K562 (cell line): Measurements from ENCODE around the gene SLC13A4. TPM values are rescaled to one million over a fixed set of nuclear protein-coding genes. Genes with fewer than 3 reads are reported as not detected.

ENCODE experiments used
- ATAC-seq: fragments of 200-7000 bp; cut with Tn5 transposase; 3 replicates; pipeline ENCODE4 v1.9.1; 2020; ENCODE audit warnings: moderate library complexity
- BruUV-seq: library from RNA; stranded (reverse); fragments of 400-500 nt; replicated peaks from 2 replicates; lab custom pipeline; 2021; lab: Mats Ljungman, UMichigan
- CTCF ChIA-PET: fragments of 300-600 bp; formaldehyde crosslinking; extraction: SDS; loops from one replicate; lab custom pipeline; 2021; ENCODE audit warnings: low intra/inter-chr PET ratio; lab: Yijun Ruan, JAX
- POLR2A ChIA-PET: fragments of 300-600, 350-650 bp; sonication (Branson Sonifier 250); formaldehyde crosslinking; extraction: SDS; loops from one replicate; lab custom pipeline; 2021; ENCODE audit warnings: antibody characterized with exemption, inconsistent platforms; lab: Yijun Ruan, JAX
- DNase-seq, 4 experiments: peaks; one replicate each; pipeline versions ENCODE4 v3.0.0 to v3.0.0-alpha.2; 2011 to 2018; ENCODE audit warnings: low spot score in 3 of 4, mixed read lengths in 3 of 4; ENCODE audit errors: extremely low read depth in 1 of 4
- FAIRE-seq: peaks from 2 replicates; lab custom pipeline; 2011; peaks lifted over from hg19 to GRCh38; lab: Jason Lieb, UNC
- H2AFZ ChIP-seq: 2 replicates; pipeline ENCODE4 v1.6.0; 2011; ENCODE audit warnings: low read depth, low read length, control low read depth, inconsistent platforms
- H3K27ac ChIP-seq: fragments of 200-600 bp; 3 replicates; pipeline ENCODE4 v1.8.0; 2011; ENCODE audit warnings: low read depth, mild to moderate bottlenecking, control low read depth, inconsistent platforms, low read length, moderate library complexity, mixed read lengths; ENCODE audit errors: extremely low read depth
- H3K27me3 ChIP-seq, 2 experiments: fragments of 300-600 bp in 1 of 2; 2 replicates in 1 of 2; 3 replicates in 1 of 2; pipeline versions ENCODE4 v1.6.0 to v1.8.0; 2011; ENCODE audit warnings: inconsistent platforms in 2 of 2, low read length in 2 of 2, mild to moderate bottlenecking in 1 of 2, mixed read lengths in 1 of 2, moderate library complexity in 1 of 2; ENCODE audit not compliant: control insufficient read depth in 2 of 2, insufficient read depth in 2 of 2
- H3K36me3 ChIP-seq: fragments of 300-600 bp; 3 replicates; pipeline ENCODE4 v1.8.0; 2011; ENCODE audit warnings: mild to moderate bottlenecking, low read length, inconsistent platforms; ENCODE audit not compliant: control insufficient read depth, insufficient read depth
- H3K4me1 ChIP-seq, 2 experiments: fragments of 200-600 bp in 1 of 2; replicated peaks in 1 of 2; 2 replicates in 1 of 2; 3 replicates in 1 of 2; pipeline versions ENCODE4 v1.5.1 to v1.8.0; 2011; ENCODE audit warnings: inconsistent platforms in 2 of 2, low read length in 2 of 2, mild to moderate bottlenecking in 1 of 2, mixed read lengths in 1 of 2, moderate library complexity in 1 of 2; ENCODE audit not compliant: control insufficient read depth in 2 of 2, insufficient read depth in 2 of 2
- H3K4me2 ChIP-seq: 2 replicates; pipeline ENCODE4 v1.6.1; 2011; ENCODE audit warnings: low read length, control low read depth, inconsistent platforms, mixed read lengths; ENCODE audit not compliant: insufficient read depth
- H3K4me3 ChIP-seq: fragments of 200-600 bp; sonication (generic), shearing (Covaris generic); 2 replicates; pipeline ENCODE4 v1.5.1; 2016; ENCODE audit warnings: control low read depth, inconsistent platforms
- H3K79me2 ChIP-seq: fragments of 200-600 bp; 3 replicates; pipeline ENCODE4 v1.8.0; 2011; ENCODE audit warnings: low read length, inconsistent platforms; ENCODE audit not compliant: control insufficient read depth, insufficient read depth
- H3K9ac ChIP-seq, 2 experiments: 2 replicates each; pipeline versions ENCODE4 v1.6.0 to v1.6.1; 2011; ENCODE audit warnings: low read depth in 2 of 2, low read length in 2 of 2, control low read depth in 1 of 2, inconsistent platforms in 1 of 2, mild to moderate bottlenecking in 1 of 2, mixed read lengths in 1 of 2; ENCODE audit not compliant: insufficient read depth in 1 of 2
- H3K9me1 ChIP-seq: one replicate; pipeline ENCODE4 v1.6.0; 2011; ENCODE audit warnings: inconsistent platforms, mild to moderate bottlenecking, low read length, moderate library complexity; ENCODE audit not compliant: control insufficient read depth, insufficient read depth
- H3K9me3 ChIP-seq: replicated peaks from 2 replicates; pipeline ENCODE4 v1.5.1; 2011; ENCODE audit warnings: low read depth, low read length, inconsistent platforms; ENCODE audit not compliant: control insufficient read depth, insufficient read depth
- H4K20me1 ChIP-seq: replicated peaks from 2 replicates; pipeline ENCODE4 v1.6.1; 2011; ENCODE audit warnings: low read length, inconsistent platforms, mixed read lengths; ENCODE audit not compliant: control insufficient read depth, insufficient read depth
- CBX5 ChIP-seq: IDR thresholded peaks from 2 replicates; pipeline ENCODE4 v1.6.1; 2014; ENCODE audit warnings: low read depth, borderline replicate concordance
- CCAR2 ChIP-seq: fragments of 200-400 bp; formaldehyde crosslinking; IDR thresholded peaks from 2 replicates; pipeline ENCODE4 v1.6.1; 2017; ENCODE audit warnings: mild to moderate bottlenecking, low read depth, low read length
- CREM ChIP-seq: IDR thresholded peaks from 2 replicates; pipeline ENCODE4 v1.6.1; 2014; ENCODE audit warnings: antibody characterized with exemption, low read depth
- HDGF ChIP-seq: fragments of 450-650 bp; IDR thresholded peaks from 2 replicates; pipeline ENCODE4 v1.6.1; 2016
- HLTF ChIP-seq: fragments of 450-650 bp; IDR thresholded peaks from 2 replicates; pipeline ENCODE4 v1.6.1; 2016
- KLF13 ChIP-seq: fragments of 450-650 bp; IDR thresholded peaks from 2 replicates; pipeline ENCODE4 v1.6.1; 2016; ENCODE audit warnings: missing genetic modification characterization, low read depth, mild to moderate bottlenecking, missing compliant biosample characterization, moderate library complexity, borderline replicate concordance
- MCM3 ChIP-seq: fragments of 450-650 bp; IDR thresholded peaks from 2 replicates; pipeline ENCODE4 v1.6.1; 2016
- SMARCA4 ChIP-seq: fragments of 450-650 bp; IDR thresholded peaks from 2 replicates; pipeline ENCODE4 v1.6.1; 2016
- TRIM28 ChIP-seq: fragments of 450-650 bp; IDR thresholded peaks from 2 replicates; pipeline ENCODE4 v1.6.1; 2017
- U2AF2 ChIP-seq: fragments of 200-400 bp; formaldehyde crosslinking; optimal IDR thresholded peaks from 2 replicates; pipeline ENCODE3; 2017; ENCODE audit warnings: low read depth, mild to moderate bottlenecking, low read length
- ZNF217 ChIP-seq: sonication (generic); formaldehyde crosslinking; IDR thresholded peaks from 2 replicates; pipeline ENCODE4 v1.8.0; 2022; ENCODE audit warnings: mild to moderate bottlenecking, missing genetic modification reagents
- ZNF583 ChIP-seq: fragments of 250-450 bp; sonication (Bioruptor Pico); IDR thresholded peaks from 2 replicates; pipeline ENCODE4 v1.4.0; 2020
- ZNF695 ChIP-seq: fragments of 450-650 bp; formaldehyde crosslinking; IDR thresholded peaks from 2 replicates; pipeline ENCODE4 v1.4.0; 2020; ENCODE audit warnings: mild to moderate bottlenecking, moderate library complexity
- WGBS: fragments of 100-300 bp; shearing (Covaris generic); methylation state at CpG from one replicate; pipeline ENCODE4 v1.1.6; 2016; ENCODE audit warnings: low coverage, mixed read lengths; ENCODE audit not compliant: insufficient coverage; ENCODE audit errors: missing lambda C conversion rate; 5-methylcytosine and 5-hydroxymethylcytosine counted together
- in situ Hi-C: fragments of 300-500 bp; cut with MboI; formaldehyde crosslinking; loops from 4 replicates; pipeline ENCODE4 v1.15.0; 2018; ENCODE audit warnings: inconsistent platforms, mixed read lengths
- intact Hi-C: fragments of 100-400 bp; cut with micrococcal nuclease; formaldehyde crosslinking; loops from 2 replicates; pipeline ENCODE4 v1.14.2; 2022
- polyA plus RNA-seq, 8 experiments: library from polyadenylated mRNA; depleted of rRNA in 4 of 8; stranded (reverse) in 5 of 8; unstranded in 3 of 8; fragments of >200 nt; fragmentation: Nextera tagmentation in 2 of 8; fragmentation: Illumina TruSeq in 1 of 8; extraction: Ambion mirVana in 2 of 8; extraction: Trizol in 1 of 8; gene quantifications; 2 replicates each; pipeline versions ENCODE4 v1.2.1 to v1.2.3, GENCODE V29; 2011 to 2014; ENCODE audit warnings: inconsistent platforms in 1 of 8, missing spikeins in 1 of 8
- total RNA-seq, 7 experiments: library from RNA; depleted of rRNA in 6 of 7; stranded (reverse); fragments of >200 nt in 6 of 7; fragmentation: Illumina TruSeq in 2 of 7; extraction: Trizol in 2 of 7; gene quantifications; 2 replicates each; pipeline versions ENCODE4 v1.2.1 to v1.2.3, GENCODE V29; 2011 to 2021; ENCODE audit warnings: low replicate concordance in 1 of 7
- TF ChIP-seq, protein P1 (sequence below): fragments of 250-450 bp; sonication (Bioruptor Pico); IDR thresholded peaks from 2 replicates; pipeline ENCODE4 v1.8.0; 2022; ENCODE audit warnings: inconsistent platforms, mild to moderate bottlenecking, moderate library complexity, borderline replicate concordance
- TF ChIP-seq, protein P2 (sequence below): fragments of 450-650 bp; formaldehyde crosslinking; IDR thresholded peaks from 2 replicates; pipeline ENCODE4 v1.4.0; 2022; ENCODE audit warnings: missing genetic modification characterization
- TF ChIP-seq, protein P3 (sequence below): fragments of 250-450 bp; sonication (Bioruptor Pico); IDR thresholded peaks from 2 replicates; pipeline ENCODE4 v1.4.0; 2020; ENCODE audit warnings: mild to moderate bottlenecking, moderate library complexity
- TF ChIP-seq, protein P4 (sequence below): sonication (generic); formaldehyde crosslinking; IDR thresholded peaks from 2 replicates; pipeline ENCODE4 v1.8.0; 2022; ENCODE audit warnings: mild to moderate bottlenecking, missing genetic modification reagents
- TF ChIP-seq, protein P5 (sequence below): fragments of 450-650 bp; IDR thresholded peaks from 2 replicates; pipeline ENCODE4 v1.6.1; 2016; ENCODE audit warnings: missing biosample characterization, missing genetic modification characterization
- TF ChIP-seq, protein P6 (sequence below): IDR thresholded peaks from 2 replicates; pipeline ENCODE4 v1.6.1; 2016; ENCODE audit warnings: missing genetic modification characterization, missing compliant biosample characterization

Gene SLC13A4
- total and polyA plus RNA-seq, 9 of the 15 experiments (the other 6 are each of a cell fraction or from before 2014, with no cell fraction given): 0.11 to 1.0 (median 0.36) TPM

DNA sequence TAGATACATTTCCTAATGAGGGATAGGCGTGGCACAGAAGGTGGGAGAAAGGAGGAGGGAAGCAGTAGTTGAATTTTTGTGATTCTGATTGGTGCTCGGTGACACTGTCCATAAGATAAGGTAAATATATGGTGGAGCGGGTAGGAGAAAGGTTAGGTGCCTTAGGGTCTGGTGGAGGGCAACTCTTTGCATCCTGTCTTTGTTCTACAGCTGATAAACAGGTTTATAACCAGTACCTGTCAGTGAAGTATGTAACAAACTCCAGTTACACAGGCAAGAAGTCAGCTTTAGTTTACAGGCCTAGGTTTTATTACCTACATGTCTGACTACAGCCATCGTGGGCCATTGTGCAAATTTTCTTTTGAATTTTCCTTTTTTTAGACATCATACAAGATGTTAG, 31.5 kb upstream of the SLC13A4 start:
- DNase-seq: no peak
- WGBS: 1% methylated on average over 4 of the region's 4 CpGs
- H3K9ac ChIP-seq: no peak overlapping the region
- H3K4me3 ChIP-seq: no peak overlapping the region
- in situ Hi-C loops (no loop called here), intact Hi-C loops (no loop called here)
- no peak overlapping the region for H3K27ac ChIP-seq
- TF ChIP-seq, protein P1, sequence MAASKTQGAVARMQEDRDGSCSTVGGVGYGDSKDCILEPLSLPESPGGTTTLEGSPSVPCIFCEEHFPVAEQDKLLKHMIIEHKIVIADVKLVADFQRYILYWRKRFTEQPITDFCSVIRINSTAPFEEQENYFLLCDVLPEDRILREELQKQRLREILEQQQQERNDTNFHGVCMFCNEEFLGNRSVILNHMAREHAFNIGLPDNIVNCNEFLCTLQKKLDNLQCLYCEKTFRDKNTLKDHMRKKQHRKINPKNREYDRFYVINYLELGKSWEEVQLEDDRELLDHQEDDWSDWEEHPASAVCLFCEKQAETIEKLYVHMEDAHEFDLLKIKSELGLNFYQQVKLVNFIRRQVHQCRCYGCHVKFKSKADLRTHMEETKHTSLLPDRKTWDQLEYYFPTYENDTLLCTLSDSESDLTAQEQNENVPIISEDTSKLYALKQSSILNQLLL (CRISPR knock-in tag): no peak
- TF ChIP-seq, protein P2, sequence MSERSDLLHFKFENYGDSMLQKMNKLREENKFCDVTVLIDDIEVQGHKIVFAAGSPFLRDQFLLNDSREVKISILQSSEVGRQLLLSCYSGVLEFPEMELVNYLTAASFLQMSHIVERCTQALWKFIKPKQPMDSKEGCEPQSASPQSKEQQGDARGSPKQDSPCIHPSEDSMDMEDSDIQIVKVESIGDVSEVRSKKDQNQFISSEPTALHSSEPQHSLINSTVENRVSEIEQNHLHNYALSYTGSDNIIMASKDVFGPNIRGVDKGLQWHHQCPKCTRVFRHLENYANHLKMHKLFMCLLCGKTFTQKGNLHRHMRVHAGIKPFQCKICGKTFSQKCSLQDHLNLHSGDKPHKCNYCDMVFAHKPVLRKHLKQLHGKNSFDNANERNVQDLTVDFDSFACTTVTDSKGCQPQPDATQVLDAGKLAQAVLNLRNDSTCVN: no peak
- TF ChIP-seq HLTF (no peak), SMARCA4 (no peak), TRIM28 (no peak), CBX5 (no peak), KLF13 (no peak), ZNF583 (no peak), MCM3 (no peak), CREM (no peak), ZNF695 (CRISPR knock-in tag) (no peak), ZNF217 (CRISPR knock-in tag) (no peak), U2AF2 (no peak), HDGF (no peak), CCAR2 (no peak)
- TF ChIP-seq, protein P3, sequence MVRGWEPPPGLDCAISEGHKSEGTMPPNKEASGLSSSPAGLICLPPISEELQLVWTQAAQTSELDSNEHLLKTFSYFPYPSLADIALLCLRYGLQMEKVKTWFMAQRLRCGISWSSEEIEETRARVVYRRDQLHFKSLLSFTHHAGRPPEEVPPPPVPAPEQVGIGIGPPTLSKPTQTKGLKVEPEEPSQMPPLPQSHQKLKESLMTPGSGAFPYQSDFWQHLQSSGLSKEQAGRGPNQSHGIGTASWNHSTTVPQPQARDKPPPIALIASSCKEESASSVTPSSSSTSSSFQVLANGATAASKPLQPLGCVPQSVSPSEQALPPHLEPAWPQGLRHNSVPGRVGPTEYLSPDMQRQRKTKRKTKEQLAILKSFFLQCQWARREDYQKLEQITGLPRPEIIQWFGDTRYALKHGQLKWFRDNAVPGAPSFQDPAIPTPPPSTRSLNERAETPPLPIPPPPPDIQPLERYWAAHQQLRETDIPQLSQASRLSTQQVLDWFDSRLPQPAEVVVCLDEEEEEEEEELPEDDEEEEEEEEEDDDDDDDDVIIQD (CRISPR knock-in tag): no peak
- TF ChIP-seq, protein P4, sequence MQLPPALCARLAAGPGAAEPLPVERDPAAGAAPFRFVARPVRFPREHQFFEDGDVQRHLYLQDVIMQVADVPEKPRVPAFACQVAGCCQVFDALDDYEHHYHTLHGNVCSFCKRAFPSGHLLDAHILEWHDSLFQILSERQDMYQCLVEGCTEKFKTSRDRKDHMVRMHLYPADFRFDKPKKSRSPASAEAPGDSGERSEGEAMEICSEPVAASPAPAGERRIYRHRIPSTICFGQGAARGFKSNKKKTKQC (CRISPR knock-in tag): no peak
- TF ChIP-seq, protein P5, sequence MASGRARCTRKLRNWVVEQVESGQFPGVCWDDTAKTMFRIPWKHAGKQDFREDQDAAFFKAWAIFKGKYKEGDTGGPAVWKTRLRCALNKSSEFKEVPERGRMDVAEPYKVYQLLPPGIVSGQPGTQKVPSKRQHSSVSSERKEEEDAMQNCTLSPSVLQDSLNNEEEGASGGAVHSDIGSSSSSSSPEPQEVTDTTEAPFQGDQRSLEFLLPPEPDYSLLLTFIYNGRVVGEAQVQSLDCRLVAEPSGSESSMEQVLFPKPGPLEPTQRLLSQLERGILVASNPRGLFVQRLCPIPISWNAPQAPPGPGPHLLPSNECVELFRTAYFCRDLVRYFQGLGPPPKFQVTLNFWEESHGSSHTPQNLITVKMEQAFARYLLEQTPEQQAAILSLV (tag): no peak
- TF ChIP-seq, protein P6, sequence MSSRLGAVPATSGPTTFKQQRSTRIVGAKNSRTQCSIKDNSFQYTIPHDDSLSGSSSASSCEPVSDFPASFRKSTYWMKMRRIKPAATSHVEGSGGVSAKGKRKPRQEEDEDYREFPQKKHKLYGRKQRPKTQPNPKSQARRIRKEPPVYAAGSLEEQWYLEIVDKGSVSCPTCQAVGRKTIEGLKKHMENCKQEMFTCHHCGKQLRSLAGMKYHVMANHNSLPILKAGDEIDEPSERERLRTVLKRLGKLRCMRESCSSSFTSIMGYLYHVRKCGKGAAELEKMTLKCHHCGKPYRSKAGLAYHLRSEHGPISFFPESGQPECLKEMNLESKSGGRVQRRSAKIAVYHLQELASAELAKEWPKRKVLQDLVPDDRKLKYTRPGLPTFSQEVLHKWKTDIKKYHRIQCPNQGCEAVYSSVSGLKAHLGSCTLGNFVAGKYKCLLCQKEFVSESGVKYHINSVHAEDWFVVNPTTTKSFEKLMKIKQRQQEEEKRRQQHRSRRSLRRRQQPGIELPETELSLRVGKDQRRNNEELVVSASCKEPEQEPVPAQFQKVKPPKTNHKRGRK (tag): no peak
- ChIA-PET CTCF (no interaction called here), POLR2A (interaction anchor here (1.1 kb wide), 1 partner anchor 10 kb away, joined by 3 read pairs; no protein-coding TSS in a partner anchor)
- H3K36me3 ChIP-seq: no peaks in the 10 kb centered on the region
- no peaks in the 10 kb centered on the region; a peak in 1 of 5 replicates for H3K4me1 ChIP-seq
- no peaks in the 10 kb centered on the region for H4K20me1 ChIP-seq
- no peaks in the 10 kb centered on the region for H3K79me2 ChIP-seq
- FAIRE-seq: no peak
- 0 out of 2 replicates have a peak, but pooled peaks cover 5% of the 10 kb centered on the region for H3K9me3 ChIP-seq
- peaks cover 44 to 47% of the 10 kb centered on the region in 2 experiments; a peak in 4 of 5 replicates for H3K27me3 ChIP-seq
- no peaks in the 10 kb centered on the region for H3K9me1 ChIP-seq
- BruUV-seq: no TSS peak
- H3K4me2 ChIP-seq: no peak overlapping the region
- no peak for ATAC-seq
- no peak overlapping the region for H2AFZ ChIP-seq
